NT2/D1 (cell line): ENCODE measurements around the gene SLC2A13.

Source experiments
- SUZ12 ChIP-seq: IDR thresholded peaks from 2 replicates; pipeline ENCODE4 v1.6.1; 2011; ENCODE audit not compliant: insufficient read length, insufficient read depth; ENCODE audit errors: extremely low read depth
- YY1 ChIP-seq: IDR thresholded peaks from 2 replicates; pipeline ENCODE4 v1.6.1; 2011; ENCODE audit not compliant: insufficient read length, insufficient read depth
- ZNF274 ChIP-seq: IDR thresholded peaks from 2 replicates; pipeline ENCODE4 v1.6.1; 2011; ENCODE audit warnings: mild to moderate bottlenecking, low read depth, low read length

GRCh38 chr12:40075458-40075857 lies 30.4 kb downstream of the SLC2A13 start:
- no peak for TF ChIP-seq SUZ12
- no peak for TF ChIP-seq YY1
- TF ChIP-seq ZNF274 = no peak
